A549 (cell line): ENCODE results near the gene SCD.

Source experiments
- BHLHE40 ChIP-seq: IDR thresholded peaks from 2 replicates; pipeline ENCODE4 v1.6.1; 2012; ENCODE audit warnings: low read depth, low read length, inconsistent platforms
- CHD4 ChIP-seq: fragments of 200-600 bp; sonication (generic); IDR thresholded peaks from 2 replicates; pipeline ENCODE4 v1.6.1; 2016; ENCODE audit warnings: antibody characterized with exemption, mild to moderate bottlenecking, borderline replicate concordance
- CTCF ChIP-seq: fragments of >200 bp; sonication (Bioruptor Twin); formaldehyde crosslinking; IDR thresholded peaks from 3 replicates; pipeline ENCODE4 v1.5.1; 2016
- EP300 ChIP-seq, 2 experiments: fragments of >200 bp; sonication (Bioruptor Twin); formaldehyde crosslinking; IDR thresholded peaks; 2 replicates in 1 of 2; 3 replicates in 1 of 2; pipeline ENCODE4 v1.6.1; 2016 to 2017
- HMGXB4 ChIP-seq: fragments of 250-450 bp; sonication (Bioruptor Pico); IDR thresholded peaks from 2 replicates; pipeline ENCODE4 v1.5.0; 2021; ENCODE audit warnings: mild to moderate bottlenecking, moderate library complexity, borderline replicate concordance
- JUN ChIP-seq, 2 experiments: fragments of >200 bp; sonication (Bioruptor Twin); formaldehyde crosslinking; IDR thresholded peaks; 2 replicates in 1 of 2; 3 replicates in 1 of 2; pipeline ENCODE4 v1.6.1; 2016 to 2017
- KDM1A ChIP-seq: fragments of 200-600 bp; sonication (generic); IDR thresholded peaks from 2 replicates; pipeline ENCODE4 v1.6.1; 2016; ENCODE audit warnings: low read depth, mild to moderate bottlenecking
- MYC ChIP-seq: IDR thresholded peaks from 2 replicates; pipeline ENCODE4 v1.6.1; 2012; ENCODE audit warnings: mild to moderate bottlenecking, inconsistent platforms, low read length, improper control_type of control experiment, borderline replicate concordance
- NPAS2 ChIP-seq: fragments of 250-450 bp; sonication (Bioruptor Pico); IDR thresholded peaks from 2 replicates; pipeline ENCODE4 v1.8.0; 2022; ENCODE audit warnings: mild to moderate bottlenecking, moderate library complexity, borderline replicate concordance
- POLR2A ChIP-seq: IDR thresholded peaks from 2 replicates; pipeline ENCODE4 v1.6.1; 2012; ENCODE audit warnings: mild to moderate bottlenecking, low read length
- SMC3 ChIP-seq: fragments of >200 bp; sonication (Bioruptor Twin); formaldehyde crosslinking; IDR thresholded peaks from 3 replicates; pipeline ENCODE4 v1.6.1; 2018; ENCODE audit warnings: inconsistent platforms
- TF ChIP-seq, protein P1 (sequence below): IDR thresholded peaks from 2 replicates; pipeline ENCODE4 v1.6.1; 2012

DNA sequence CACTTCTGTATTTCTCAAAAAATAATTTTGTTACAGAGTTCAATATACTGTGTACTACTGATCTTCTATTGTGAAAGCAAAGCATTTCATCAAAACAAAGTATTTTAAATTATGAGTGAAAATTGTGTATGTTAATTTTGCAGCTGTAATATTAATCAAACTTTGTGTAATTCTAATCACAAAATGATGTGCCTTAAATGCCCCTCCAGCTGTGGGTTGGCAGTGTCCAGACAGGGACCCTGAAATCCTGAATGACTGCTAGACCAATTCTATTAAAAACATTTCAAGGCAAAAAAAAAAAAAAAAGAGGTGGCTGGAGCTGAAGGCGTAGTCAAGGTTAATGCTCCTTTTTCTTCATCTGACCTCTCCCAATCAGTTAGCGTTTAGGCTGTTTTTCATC, 36.2 kb downstream of the SCD start:
- no peak for TF ChIP-seq NPAS2 (CRISPR knock-in tag)
- TF ChIP-seq JUN (IDR thresholded peaks at IDR 0.05): no peak
- TF ChIP-seq CTCF: no peak
- TF ChIP-seq POLR2A: no peak
- TF ChIP-seq SMC3: no peak
- TF ChIP-seq KDM1A: no peak
- TF ChIP-seq HMGXB4 (CRISPR knock-in tag): no peak
- no peak for TF ChIP-seq EP300 (IDR thresholded peaks at IDR 0.05)
- TF ChIP-seq, protein P1, sequence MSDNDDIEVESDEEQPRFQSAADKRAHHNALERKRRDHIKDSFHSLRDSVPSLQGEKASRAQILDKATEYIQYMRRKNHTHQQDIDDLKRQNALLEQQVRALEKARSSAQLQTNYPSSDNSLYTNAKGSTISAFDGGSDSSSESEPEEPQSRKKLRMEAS: no peak
- no peak for TF ChIP-seq MYC
- no peak for TF ChIP-seq BHLHE40
- TF ChIP-seq CHD4: no peak
